Natural killer cell (primary cell): Measurements from ENCODE around the gene NKX3-2. TPM values are rescaled to one million over a fixed set of nuclear protein-coding genes. Genes with fewer than 3 reads are reported as not detected.

Source experiments
- ATAC-seq, 3 donors: fragments of 150-1000 bp in 2 of 3; fragments of 200-7000 bp in 1 of 3; cut with Tn5 transposase; 1 replicate in 1 of 3; 2 replicates in 2 of 3; pipeline ENCODE4 v1.10.0; 2021; ENCODE audit warnings: mild to moderate bottlenecking in 2 of 3, moderate library complexity in 2 of 3
- DNase-seq, 2 donors: peaks; one replicate each; pipeline versions ENCODE4 v3.0.0 to v3.0.0-alpha.2; 2013 to 2021; ENCODE audit warnings: mixed read lengths in 1 of 2
- H3K27ac ChIP-seq: one replicate; pipeline ENCODE4 v1.5.1; 2013; ENCODE audit warnings: mild to moderate bottlenecking, low read length
- H3K27me3 ChIP-seq: one replicate; pipeline ENCODE4 v1.6.1; 2013; ENCODE audit warnings: low read length; ENCODE audit not compliant: control insufficient read depth, insufficient read depth
- H3K36me3 ChIP-seq: one replicate; pipeline ENCODE4 v1.6.1; 2013; ENCODE audit warnings: low read length; ENCODE audit not compliant: control insufficient read depth, insufficient read depth
- H3K4me1 ChIP-seq: one replicate; pipeline ENCODE4 v1.6.1; 2013; ENCODE audit warnings: low read length; ENCODE audit not compliant: control insufficient read depth, insufficient read depth
- H3K4me3 ChIP-seq: one replicate; pipeline ENCODE4 v1.5.1; 2013; ENCODE audit warnings: low read length
- H3K9me3 ChIP-seq: one replicate; pipeline ENCODE4 v1.6.1; 2013; ENCODE audit warnings: low read length; ENCODE audit not compliant: control insufficient read depth, insufficient read depth
- H3K27ac Mint-ChIP-seq, 2 donors: one replicate each; pipeline ENCODE4 v1.8.0; 2022; ENCODE audit warnings: mild to moderate bottlenecking in 2 of 2, mixed read lengths in 2 of 2, moderate library complexity in 1 of 2
- H3K27me3 Mint-ChIP-seq, 2 donors: one replicate each; pipeline ENCODE4 v1.8.0; 2022; ENCODE audit warnings: low read depth in 2 of 2, mixed read lengths in 2 of 2
- H3K36me3 Mint-ChIP-seq: one replicate; pipeline ENCODE4 v1.8.0; 2022; ENCODE audit warnings: mixed read lengths
- H3K4me1 Mint-ChIP-seq, 2 donors: one replicate each; pipeline ENCODE4 v1.8.0; 2022; ENCODE audit warnings: mixed read lengths in 2 of 2
- H3K4me3 Mint-ChIP-seq: one replicate; pipeline ENCODE4 v1.8.0; 2022; ENCODE audit warnings: mild to moderate bottlenecking, moderate library complexity, mixed read lengths
- H3K9me3 Mint-ChIP-seq, 2 donors: one replicate each; pipeline ENCODE4 v1.8.0; 2022; ENCODE audit warnings: mixed read lengths in 2 of 2
- WGBS: methylation state at CpG from one replicate; pipeline ENCODE4 v1.1.7; 2013; ENCODE audit warnings: missing lambda C conversion rate; ENCODE audit not compliant: insufficient coverage; 5-methylcytosine and 5-hydroxymethylcytosine counted together
- intact Hi-C: fragments of 100-400 bp; cut with micrococcal nuclease; formaldehyde crosslinking; loops from one replicate; pipeline ENCODE4 v1.14.2; 2022
- total RNA-seq, 4 donors: library from RNA; stranded (reverse); fragments of 120-200 nt in 1 of 4; gene quantifications; one replicate each; pipeline versions ENCODE4 v1.2.3 to v1.2.4, GENCODE V29; 2013 to 2022
- TF ChIP-seq, protein P1 (sequence below): fragments of 200-600 bp; IDR thresholded peaks from one replicate; pipeline ENCODE4 v1.8.0; 2022; ENCODE audit warnings: antibody characterized with exemption

Gene NKX3-2
- total RNA-seq, 3 donors from 2014 or later (not counting 1 experiment from before 2014, with no cell fraction given), result not detected

DNA sequence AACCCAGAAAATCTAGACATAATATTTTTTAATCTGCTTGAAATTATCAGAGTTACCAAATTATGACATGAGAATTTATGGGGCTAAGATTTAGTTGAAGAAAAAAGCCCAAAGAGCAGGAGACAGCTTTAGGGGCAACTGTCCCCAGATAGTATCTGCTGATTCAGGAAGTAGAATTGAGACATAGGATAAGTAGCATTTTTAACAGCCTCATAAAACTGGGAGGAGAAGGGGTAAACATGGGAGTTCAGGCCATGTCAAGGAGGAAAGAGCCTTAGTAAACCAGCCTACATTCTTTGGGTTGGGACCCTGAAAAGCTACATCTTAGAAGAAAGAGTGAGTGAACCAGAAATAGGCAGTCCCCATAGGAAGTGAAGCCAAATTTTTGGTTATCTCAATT lies 50.5 kb downstream of the NKX3-2 start:
- Mint-ChIP-seq H3K27me3 (peaks cover 32 to 79% of the 10 kb centered on the region in 2 donors), H3K4me1 (no peaks in the 10 kb centered on the region), H3K4me3 (no peak overlapping the region), H3K9me3 (no peaks in the 10 kb centered on the region), H3K27ac (no peak overlapping the region), H3K36me3 (no peaks in the 10 kb centered on the region)
- Histone ChIP-seq H3K36me3 (no peaks in the 10 kb centered on the region), H3K4me3 (no peak overlapping the region), H3K27ac (no peak overlapping the region), H3K9me3 (no peaks in the 10 kb centered on the region), H3K27me3 (peaks cover 10% of the 10 kb centered on the region), H3K4me1 (no peaks in the 10 kb centered on the region)
- DNase-seq, result no peak
- intact Hi-C loops, result no loop called here
- no peak for ATAC-seq
- TF ChIP-seq, protein P1, sequence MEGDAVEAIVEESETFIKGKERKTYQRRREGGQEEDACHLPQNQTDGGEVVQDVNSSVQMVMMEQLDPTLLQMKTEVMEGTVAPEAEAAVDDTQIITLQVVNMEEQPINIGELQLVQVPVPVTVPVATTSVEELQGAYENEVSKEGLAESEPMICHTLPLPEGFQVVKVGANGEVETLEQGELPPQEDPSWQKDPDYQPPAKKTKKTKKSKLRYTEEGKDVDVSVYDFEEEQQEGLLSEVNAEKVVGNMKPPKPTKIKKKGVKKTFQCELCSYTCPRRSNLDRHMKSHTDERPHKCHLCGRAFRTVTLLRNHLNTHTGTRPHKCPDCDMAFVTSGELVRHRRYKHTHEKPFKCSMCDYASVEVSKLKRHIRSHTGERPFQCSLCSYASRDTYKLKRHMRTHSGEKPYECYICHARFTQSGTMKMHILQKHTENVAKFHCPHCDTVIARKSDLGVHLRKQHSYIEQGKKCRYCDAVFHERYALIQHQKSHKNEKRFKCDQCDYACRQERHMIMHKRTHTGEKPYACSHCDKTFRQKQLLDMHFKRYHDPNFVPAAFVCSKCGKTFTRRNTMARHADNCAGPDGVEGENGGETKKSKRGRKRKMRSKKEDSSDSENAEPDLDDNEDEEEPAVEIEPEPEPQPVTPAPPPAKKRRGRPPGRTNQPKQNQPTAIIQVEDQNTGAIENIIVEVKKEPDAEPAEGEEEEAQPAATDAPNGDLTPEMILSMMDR, result no peak

DNA sequence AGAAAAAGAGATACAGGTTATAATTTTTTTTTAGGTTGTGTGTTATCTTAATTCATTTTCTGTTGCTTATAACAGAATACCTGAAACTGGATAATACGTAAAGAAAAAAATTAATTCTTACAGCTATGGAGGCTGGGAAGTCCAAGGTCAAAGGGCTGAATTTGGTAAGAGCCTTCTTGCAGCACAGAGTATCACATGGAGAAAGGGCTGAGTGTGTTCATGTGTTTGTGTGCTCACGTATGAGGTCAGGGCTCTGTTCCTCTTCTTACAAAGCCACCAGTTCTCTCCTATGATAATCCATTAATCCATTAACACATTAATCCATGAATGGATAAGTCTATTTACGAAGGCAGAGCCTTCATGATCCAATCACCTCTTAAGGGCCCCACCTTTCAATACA lies 51.6 kb downstream of the NKX3-2 start:
- intact Hi-C loops, result no loop called here
- Mint-ChIP-seq H3K4me3 (no peak overlapping the region), H3K4me1 (no peaks in the 10 kb centered on the region), H3K27ac (no peak overlapping the region), H3K36me3 (no peaks in the 10 kb centered on the region), H3K27me3 (peaks cover 30 to 79% of the 10 kb centered on the region in 2 donors), H3K9me3 (no peaks in the 10 kb centered on the region)
- Histone ChIP-seq H3K27me3 (peaks cover 10% of the 10 kb centered on the region), H3K36me3 (no peaks in the 10 kb centered on the region), H3K4me1 (no peaks in the 10 kb centered on the region), H3K9me3 (no peaks in the 10 kb centered on the region), H3K27ac (no peak overlapping the region), H3K4me3 (no peak overlapping the region)
- ATAC-seq (no peak), DNase-seq (no peak)
- 100% methylated on average over 1 of the region's 3 CpGs for WGBS
- TF ChIP-seq, protein P1, result no peak

Other genes starting within 250 kb of the NKX3-2 start
- 10 to 100 TPM; 10.2 to 13.1 (median 12.9) TPM for gene RAB28, start 60.2 kb downstream of the NKX3-2 start, total RNA-seq
- gene BOD1L1, start 83.2 kb upstream of the NKX3-2 start, total RNA-seq, result 10 to 100 TPM; 62.2 to 69.1 (median 67.7) TPM